HG03066 (cell line): ENCODE measurements around the gene GAS2L3.
"Not testable (repeated sequence)": the region's sequence is repeated elsewhere in the genome, so short reads cannot be mapped to it uniquely, and the experiment has no call there.

Source experiments
- ATAC-seq: cut with Tn5 transposase; IDR thresholded peaks from one replicate; pipeline ENCODE4 v1.9.1; 2021; ENCODE audit warnings: low read depth; ENCODE audit not compliant: unreplicated experiment

GAS2L3 gene

DNA sequence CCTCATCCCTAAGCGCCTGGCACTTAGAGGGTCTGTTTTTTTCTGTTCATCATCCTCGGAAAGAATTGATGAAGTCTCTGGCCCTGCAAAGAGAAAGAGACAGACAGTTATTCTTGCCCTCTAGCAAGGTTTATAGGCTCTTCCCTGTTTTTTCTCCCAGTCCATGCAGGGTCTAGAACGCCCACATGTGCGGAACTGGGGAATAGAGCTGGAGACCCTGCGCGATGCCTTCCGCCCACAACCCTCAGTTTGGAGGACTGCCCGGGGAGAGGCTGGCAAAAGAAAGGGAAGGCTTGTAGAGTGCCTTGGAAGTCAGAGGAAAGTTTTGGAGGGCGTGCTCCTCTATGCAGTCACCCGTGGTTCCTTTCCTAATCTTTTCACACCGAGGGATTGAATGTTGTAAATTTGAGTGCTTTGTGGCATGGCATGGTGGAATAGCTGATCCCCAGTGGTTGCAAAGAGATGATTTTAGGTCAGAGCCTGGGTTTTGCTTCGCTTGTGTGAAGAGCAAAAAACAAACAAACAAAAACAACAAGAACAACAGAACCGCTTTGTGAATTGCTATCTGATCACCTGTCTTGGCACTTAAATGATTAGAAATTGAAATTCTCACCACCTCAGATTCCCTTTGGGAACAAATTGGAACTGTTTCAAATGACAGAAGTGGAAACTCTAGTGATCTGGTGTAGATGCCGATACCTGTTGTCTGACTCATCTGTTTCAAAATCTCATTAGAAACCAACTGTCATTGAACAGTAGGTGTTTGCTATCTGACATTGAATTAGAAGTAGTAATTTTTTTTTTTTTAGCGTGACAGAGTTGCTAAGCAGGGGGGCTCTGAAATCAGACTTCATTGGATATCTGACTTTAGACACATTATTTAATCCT lies 947 bp downstream of the GAS2L3 start:
- peak; percentile 3 for ATAC-seq

DNA sequence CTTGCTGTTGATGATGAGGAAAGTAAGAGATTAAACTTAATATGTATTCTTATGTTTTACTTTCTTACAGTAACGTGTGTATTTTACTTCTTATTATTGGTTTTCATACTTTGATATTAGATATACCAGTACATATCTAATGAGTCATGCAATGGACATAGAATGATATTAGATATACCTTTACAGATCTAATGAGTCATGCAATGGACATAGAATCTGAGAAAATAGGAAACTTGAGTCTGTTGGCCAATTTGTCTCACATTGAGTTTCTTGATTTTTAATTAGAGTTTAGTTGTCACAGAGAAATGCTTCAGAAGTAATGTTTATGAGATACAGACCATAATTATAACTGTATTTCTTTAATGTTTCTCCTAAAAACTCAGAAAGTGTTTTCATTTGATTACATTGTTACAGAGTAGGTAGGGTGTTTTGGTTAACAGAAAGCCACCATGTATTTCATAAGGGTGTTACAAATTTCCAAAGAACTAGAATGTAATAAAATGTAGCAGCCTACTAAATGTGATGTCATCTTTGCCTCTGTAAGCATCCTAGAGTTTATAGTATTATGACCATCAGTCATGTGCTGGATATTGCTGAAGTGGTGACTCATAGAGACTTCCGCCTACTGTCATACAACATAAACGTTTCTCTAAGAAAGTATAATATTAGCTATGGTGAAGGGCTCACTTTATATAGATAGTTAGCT lies 3.0 kb downstream of the GAS2L3 start:
- ATAC-seq, result no peak

DNA sequence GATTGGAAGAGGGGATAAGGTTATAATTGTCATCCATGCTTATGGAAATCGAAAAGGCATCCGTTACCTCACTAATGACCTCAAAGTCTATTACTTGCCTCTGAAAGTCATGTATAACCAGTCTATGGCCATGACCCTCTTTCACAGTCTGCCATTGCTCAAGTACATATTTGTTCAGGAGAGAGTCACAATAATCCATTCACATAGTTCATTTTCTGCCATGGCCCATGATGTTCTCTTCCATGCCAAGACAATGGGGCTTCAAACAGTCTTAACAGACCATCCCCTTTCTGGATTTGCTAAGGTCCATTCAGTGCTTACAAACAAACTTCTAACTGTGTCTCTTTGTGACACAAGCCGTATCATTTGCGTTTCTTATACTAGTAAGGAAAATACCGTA lies 5.4 kb downstream of the GAS2L3 start:
- no peak for ATAC-seq

DNA sequence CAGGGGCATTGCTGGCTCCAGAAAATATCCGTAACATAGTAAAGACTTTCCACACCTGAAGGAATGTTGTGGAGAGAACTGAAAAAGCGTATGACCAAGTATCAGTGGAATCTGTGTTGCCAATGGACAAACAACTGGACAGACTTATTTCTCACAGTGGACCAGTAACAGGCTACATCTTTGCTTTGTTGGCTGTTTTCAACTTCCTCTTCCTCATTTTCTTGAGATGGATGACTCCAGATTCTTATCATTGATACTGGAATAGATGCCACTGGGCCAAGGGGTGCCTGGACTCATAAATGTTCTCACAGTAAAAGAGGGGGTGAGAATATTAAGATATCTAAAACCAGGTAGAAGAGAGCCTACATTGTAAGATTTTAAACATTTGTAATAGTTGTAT lies 6.4 kb downstream of the GAS2L3 start:
- ATAC-seq, result no peak

DNA sequence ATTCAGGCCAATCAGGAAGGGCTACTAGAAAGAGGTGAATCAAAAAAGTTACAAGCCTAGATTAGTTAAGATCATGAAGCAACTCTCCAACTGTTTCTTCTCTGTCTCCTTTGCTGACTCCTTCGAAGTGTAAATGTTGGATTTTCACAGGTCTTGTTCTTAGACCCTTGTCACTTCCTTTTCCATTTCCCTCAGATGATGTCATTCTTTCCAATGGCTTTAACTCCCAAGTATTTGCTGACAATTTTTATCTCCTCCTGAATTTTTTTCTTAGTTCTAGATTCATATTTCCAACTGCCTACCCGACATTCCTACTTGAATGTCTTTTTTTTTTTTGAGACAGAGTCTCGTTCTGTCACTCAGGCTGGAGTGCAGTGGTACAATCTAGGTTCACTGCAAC lies 10.8 kb downstream of the GAS2L3 start:
- no peak for ATAC-seq

DNA sequence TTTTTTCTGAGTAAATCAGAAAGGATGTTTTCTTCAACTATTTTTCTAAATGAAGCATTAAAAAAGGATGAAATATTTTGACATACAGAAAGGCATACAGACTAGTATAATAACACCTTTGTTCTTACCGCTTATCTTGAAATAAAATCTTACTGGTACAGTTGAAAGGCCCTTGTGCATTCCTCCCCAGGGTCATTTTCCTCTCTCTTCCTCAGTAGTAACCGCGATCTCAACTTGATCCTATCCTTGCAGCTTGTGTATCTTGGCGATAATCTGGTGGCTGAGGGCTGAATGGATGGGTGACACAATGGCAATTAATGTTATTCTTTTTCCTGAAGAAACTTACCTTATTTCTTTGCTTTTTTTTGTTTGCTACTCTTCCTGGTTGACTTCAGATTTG lies 18.5 kb downstream of the GAS2L3 start:
- ATAC-seq, result no peak

DNA sequence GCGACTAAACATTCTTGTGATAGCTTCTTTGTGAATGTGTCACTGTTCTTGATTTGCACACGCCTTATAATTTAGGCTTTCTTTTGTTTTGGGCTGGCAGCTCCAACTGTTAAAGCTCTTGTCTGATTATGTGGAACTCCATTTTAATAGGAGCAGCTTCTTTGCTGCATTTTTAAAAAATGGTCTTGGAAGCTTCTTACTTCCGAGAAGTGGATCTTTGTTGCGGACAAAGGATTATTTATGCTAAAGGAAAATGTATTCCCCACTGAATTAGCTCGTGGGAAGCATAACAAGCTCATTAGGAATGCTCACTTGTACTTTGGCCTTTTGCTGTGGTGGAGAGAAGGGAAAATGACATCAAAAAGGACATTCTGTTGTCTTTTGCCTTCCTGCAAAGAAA lies 20.0 kb downstream of the GAS2L3 start:
- no peak for ATAC-seq

DNA sequence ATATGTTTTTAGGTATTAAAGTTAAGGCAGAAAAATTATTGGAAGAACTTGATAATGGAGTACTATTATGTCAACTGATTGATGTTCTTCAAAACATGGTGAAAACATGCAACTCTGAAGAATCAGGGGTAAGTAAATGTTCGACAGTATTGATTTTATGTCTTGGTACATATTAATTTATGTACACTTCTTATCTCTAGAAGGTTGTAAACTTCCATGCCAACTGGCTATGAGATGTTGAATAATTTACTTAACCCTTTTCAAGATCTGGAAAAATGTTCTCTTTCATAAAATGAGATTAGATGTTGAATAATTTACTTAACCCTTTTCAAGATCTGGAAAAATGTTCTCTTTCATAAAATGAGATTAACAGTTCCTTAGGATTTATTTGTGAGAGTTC lies 28.1 kb downstream of the GAS2L3 start:
- no peak for ATAC-seq

DNA sequence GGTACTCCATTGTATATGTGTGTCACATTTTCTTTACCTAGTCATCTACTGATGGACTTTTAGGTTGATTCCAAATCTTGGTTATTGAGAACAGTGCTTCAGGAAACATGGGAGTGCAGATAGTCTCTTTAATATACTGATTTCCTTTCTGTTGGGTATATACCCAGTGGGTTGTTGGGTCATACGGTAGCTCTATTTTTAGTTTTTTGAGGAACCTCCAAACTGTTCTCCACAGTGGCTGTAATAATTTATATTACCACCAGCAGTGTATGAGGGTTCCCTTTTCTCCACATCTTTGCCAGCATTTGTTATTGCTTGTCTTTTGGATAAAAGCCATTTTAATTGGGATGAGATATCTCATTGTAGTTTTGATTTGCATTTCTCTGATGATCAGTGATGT lies 29.5 kb downstream of the GAS2L3 start:
- ATAC-seq, result not testable (repeated sequence)

DNA sequence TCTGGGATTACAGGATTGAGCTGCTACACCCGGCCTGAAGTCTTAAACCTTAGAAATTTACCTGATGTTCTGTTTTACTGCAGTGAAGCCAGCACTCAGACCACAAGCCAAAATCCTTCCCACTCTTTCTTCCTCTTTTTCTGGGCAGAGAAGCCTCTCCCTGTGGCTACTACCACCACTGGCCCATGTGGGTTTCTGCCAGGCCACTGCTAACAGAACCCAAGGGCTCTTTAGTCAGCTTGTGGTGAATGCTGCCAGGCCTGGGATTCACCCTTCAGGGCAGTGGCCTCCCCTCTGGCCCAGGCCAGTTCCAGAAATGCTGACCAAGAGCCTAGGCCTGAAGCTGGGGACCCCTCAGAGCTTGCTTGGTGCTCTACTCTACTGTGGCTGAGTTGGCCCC lies 35.3 kb downstream of the GAS2L3 start:
- ATAC-seq, result no peak

DNA sequence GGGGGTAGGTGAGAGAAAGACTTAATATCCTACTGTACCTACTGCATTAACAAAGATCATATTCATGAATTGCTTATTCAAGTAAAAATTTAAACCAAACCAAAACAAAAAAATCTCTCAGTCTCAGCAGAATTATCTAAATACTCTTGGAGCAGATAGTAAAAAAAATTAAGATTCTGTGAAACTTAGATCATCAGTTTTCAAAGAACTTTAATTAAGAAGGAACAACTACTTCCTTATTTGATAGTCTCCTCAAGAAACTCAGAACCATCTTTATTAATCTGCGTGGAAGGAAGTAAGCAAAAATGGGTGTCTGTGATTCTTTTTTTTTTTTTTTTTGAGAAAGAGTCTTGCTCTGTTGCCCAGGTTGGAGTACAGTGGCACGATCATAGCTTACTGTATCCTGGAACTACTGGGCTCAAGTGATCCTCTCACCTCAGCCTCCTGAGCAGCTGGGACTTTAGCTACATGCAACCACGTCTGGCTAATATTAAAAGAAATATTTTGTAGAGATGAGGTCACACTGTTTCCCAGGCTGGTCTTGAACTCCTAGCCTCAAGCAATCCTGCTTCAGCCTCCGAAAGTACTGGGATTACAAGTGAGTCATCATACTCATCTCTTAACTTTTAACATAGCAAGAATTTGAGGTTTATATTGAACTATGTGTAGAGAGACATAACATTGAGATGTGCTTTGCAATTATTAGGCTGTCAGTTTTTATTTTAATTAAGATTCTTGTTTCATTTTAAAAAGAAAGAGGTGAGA lies 37.4 kb downstream of the GAS2L3 start:
- ATAC-seq, result no peak

DNA sequence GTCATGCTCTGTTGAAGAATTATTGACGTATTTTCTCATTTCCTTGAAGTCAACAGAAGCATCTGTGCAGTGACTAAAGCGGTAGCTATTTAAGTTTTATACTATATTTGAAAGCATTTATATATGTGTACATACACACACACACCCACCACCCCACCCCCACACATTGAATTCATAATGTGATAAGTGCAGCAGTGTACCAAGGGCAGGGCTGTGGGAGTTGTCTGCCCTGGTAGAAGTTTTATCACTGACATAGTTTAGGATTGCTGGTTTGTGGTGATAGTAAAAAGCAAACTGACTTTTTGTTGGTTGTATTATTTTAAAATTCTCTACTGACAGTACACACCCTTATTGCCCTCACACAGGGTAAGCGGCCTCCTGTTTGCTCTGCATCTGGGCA lies 39.1 kb downstream of the GAS2L3 start:
- ATAC-seq, result no peak

DNA sequence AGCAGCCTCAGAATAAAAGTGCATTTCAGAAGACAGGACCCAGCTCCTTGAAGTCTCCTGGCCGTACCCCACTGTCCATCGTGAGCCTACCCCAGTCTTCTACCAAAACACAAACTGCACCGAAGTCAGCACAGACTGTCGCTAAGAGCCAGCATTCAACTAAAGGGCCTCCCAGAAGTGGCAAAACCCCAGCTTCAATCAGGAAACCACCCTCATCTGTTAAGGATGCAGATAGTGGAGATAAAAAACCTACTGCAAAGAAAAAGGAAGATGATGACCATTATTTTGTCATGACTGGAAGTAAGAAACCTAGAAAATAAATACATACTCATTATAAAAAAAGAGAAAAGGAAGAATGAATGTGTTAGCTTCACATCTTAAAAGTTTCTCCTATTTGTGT lies 51.1 kb downstream of the GAS2L3 start:
- ATAC-seq, result no peak

DNA sequence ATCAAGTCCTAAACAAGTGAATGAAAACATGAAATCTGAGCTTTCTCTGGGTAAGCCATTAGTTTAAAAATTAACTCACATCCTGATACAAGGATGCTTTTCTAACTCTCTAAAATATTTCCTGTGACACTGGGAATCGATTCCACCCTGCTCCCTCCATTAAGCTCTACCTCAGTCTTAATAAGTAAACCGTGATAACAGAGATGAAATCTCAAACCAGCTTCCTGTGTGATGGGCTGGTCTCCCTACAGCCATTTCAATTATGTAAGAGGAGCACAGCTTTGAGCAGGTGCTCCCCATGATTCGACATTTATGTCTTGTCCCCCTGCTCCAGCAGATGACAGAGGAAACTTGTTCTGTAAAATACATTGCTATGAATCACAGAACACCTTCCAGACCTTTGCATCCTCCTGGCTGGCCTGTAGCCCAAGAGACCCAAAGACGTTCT lies 59.0 kb downstream of the GAS2L3 start:
- no peak for ATAC-seq

DNA sequence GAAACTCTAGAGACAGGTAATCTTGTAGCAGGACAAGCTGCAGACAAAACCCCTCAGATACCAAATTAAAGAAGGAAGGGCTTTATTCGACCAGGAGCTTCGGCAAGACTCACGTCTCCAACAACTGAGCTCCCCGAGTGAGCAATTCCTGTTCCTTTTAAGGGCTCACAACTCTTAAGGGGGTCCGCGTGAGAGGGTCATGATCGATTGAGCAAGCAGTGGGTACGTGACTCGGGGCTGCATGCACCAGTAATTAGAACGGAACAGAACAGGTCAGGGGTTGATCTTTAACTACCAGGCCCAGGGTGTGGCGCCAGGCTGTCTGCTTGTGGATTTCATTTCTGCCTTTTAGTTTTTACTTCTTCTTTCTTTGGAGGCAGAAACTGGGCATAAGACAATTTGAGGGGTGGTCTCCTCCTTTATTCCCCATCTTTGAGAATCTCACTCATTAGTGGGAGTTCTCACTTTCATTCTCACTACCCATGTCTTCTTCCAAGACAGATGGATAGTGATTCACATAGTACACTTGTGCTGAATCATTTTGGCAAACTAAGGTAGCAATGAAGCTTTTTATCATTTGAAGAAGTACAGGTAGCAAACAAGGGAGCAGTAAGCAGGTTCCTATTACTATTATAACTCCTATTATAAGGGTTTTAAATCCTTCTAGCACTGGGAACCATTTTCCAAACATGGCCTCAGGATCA lies 59.8 kb downstream of the GAS2L3 start:
- not testable (repeated sequence) for ATAC-seq

DNA sequence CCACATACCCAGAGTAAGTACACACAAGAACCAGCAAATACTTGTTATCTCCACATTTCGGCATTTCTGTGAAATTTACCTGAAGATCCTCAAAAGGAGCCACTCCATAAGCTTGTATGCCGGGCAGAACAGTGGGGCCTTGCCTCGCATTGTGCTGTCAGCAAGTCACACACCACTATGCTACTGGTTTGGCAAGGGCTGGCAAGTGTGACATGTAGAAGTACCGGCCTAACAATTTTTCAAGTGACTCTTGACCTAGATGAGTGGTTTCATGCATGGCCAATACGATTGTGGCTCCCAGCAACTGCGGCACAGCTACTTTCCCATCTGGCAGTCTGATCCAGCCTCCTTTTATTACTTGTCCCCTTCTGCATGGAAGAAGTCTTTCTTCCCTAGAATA lies 69.8 kb downstream of the GAS2L3 start:
- ATAC-seq, result no peak

DNA sequence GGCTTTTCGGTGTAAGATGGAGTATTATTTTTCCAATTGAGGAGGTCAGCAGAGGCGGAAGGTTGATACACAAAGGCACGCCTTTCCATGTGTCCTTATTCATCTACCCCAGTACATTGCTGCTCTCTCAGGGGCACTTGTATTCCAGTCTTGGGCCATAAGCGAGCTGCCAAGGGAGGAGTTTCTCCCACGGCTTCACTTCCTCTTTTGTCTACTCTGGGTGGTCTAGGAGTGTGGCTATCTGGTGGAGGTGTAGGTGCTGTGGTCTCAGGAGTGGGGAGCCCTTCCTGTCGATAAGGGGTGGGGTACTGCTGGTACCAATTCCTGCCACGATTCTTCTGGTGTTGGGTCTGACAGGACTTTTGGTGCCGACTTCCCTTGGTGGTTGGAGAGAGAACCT lies 73.4 kb downstream of the GAS2L3 start:
- ATAC-seq, result no peak

DNA sequence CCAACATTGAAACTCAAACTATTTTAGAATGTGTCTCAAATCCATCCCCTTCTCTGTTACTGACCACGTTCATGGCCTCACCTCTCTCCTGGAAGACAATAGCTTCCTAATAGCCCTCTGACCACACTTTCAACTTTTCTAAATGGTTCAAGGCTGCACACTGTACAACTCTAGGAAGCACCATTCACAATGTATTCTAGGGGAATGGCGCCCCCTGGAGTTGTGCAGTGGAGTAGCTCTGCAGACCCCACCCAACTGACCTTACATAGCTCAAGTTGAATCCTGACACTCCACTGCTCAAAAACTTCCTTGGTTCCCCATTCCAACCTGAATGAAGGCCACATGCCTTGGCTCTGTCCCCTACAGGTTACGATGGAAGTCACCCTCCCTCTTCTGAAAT lies 77.6 kb downstream of the GAS2L3 start:
- no peak for ATAC-seq

DNA sequence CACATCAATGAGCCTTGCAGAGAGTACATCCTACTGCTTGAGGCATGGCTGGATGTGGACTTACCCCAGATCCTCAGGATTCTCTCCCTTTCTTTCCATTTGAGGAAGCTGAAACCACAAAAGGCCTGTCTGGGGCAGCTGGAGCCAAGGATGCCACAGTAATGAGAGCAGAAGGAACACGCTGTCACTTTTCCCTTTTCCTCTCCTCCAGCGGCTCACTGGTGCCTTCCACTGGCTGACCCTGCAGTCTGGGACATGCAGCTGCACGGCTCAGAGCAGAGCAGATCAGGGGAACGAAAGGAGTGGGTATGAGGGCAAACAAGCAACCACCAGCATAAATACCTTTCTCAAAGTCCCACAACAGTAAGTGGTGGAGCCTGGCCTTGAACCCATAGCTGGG lies 78.2 kb downstream of the GAS2L3 start:
- ATAC-seq, result no peak

DNA sequence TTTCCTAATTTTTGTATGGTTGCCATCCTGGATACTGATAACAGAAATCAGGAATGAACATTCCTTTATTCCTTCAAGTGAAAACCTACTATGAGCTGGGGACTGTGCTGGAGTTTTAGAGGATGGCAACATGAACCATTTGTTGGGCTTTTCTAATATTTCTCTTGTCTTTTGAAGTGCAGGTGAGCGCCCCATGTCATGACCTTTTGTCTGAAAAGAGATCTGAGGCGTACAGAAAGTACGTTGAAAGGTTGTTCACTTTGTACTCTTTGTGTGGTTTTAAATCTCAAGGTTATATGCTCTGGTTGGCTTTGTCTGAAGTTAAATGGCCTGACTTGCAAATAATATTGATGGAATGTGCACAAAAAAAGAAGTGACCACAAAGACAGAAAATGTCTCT lies 79.0 kb downstream of the GAS2L3 start:
- ATAC-seq, result no peak

DNA sequence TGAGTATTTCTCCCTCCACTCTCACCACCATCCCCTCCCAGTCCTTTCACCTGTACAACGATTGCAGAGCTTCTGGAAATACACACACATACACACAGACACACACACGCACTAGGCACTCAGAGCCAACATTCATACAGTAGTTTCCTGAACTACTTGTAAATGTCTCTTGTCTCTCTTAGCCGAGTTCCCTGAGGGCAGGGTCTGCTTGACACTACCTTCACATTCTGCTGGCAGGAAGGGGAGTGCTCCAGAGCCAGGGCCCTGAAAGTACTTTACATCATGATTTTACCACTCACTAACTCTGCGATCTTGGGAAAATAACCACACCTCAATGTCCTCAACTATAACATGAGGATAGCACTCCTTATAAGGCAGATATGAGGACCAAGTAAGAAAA lies 82.7 kb downstream of the GAS2L3 start:
- no peak for ATAC-seq
